ENCODE results near the gene RTP5.
A peak's percentile ranks its signal among the peaks of the same experiment; 100 is the strongest.
"Not testable (repeated sequence)": the region's sequence is repeated elsewhere in the genome, so short reads cannot be mapped to it uniquely, and the experiment has no call there.

Gene RTP5

GRCh38 chr2:241869087-241869961 lies at the start of gene RTP5:
Gene RTP5, plus strand, starts transcription at chr2:241869729. Its CDS starts 28 bp downstream, at chr2:241869757.
- Histone ChIP-seq H3K9ac (ENCODE audit: insufficient read length) (no peak within 1 kb of the TSS), H3K27ac (no peak within 1 kb of the TSS)
- no peak for TF ChIP-seq EZH2 (IDR thresholded peaks at IDR 0.05)
- TF ChIP-seq FOXP2 (optimal IDR thresholded peaks at IDR 0.05; ENCODE audit: control extremely low read depth, extremely low read length, insufficient read depth): no peak
- TF ChIP-seq POLR2AphosphoS5 (IDR thresholded peaks at IDR 0.05; ENCODE audit: borderline replicate concordance, low read depth, low read length): no peak

GRCh38 chr2:241819947-241820624 lies 49.4 kb upstream of the RTP5 start:
- H3K9me3 ChIP-seq (ENCODE audit: low read depth, low read length); H3K9ac ChIP-seq (ENCODE audit: insufficient read length); H3K27ac ChIP-seq; H3K4me3 ChIP-seq; DNase-seq (ENCODE audit: low read depth, low spot score); H3K36me3 ChIP-seq (ENCODE audit: insufficient read depth, low read length): not testable (repeated sequence)

More at GRCh38 chr2:241869087-241869961, at the start of gene RTP5:
- H3K9me3 ChIP-seq (ENCODE audit: low read depth, low read length): no peaks in the 10 kb centered on the region
- H3K4me3 ChIP-seq: no peak within 1 kb of the TSS
- no peaks in the 10 kb centered on the region for H3K36me3 ChIP-seq (ENCODE audit: insufficient read depth, low read length)
- DNase-seq (ENCODE audit: low read depth, low spot score): no peak

- H3K4me3 ChIP-seq: peak overlapping the region; percentile 26; the same call in 1 of the 2 replicates
- no peak for TF ChIP-seq POLR2AphosphoS5 (IDR thresholded peaks at IDR 0.05; ENCODE audit: borderline replicate concordance, low read depth, low read length)
- TF ChIP-seq EZH2 (IDR thresholded peaks at IDR 0.05): no peak
- TF ChIP-seq FOXP2 (optimal IDR thresholded peaks at IDR 0.05; ENCODE audit: control extremely low read depth, extremely low read length, insufficient read depth): no peak
- no peak for DNase-seq (ENCODE audit: low read depth, low spot score)
- H3K27ac ChIP-seq: no peak overlapping the region; the same call in 1 of the 2 replicates
- no peak overlapping the region for H3K9ac ChIP-seq (ENCODE audit: insufficient read length)
- no peaks in the 10 kb centered on the region for H3K36me3 ChIP-seq (ENCODE audit: insufficient read depth, low read length)
- H3K9me3 ChIP-seq (ENCODE audit: low read depth, low read length): no peaks in the 10 kb centered on the region
Observed at GRCh38 chr2:241820625-241821384, 48.7 kb upstream of the RTP5 start.

- peak overlapping the region; percentile 19 for H3K9ac ChIP-seq (ENCODE audit: insufficient read length)
- TF ChIP-seq EZH2 (IDR thresholded peaks at IDR 0.05) (no peak), POLR2AphosphoS5 (IDR thresholded peaks at IDR 0.05; ENCODE audit: borderline replicate concordance, low read depth, low read length) (no peak), FOXP2 (optimal IDR thresholded peaks at IDR 0.05; ENCODE audit: control extremely low read depth, extremely low read length, insufficient read depth) (no peak)
- H3K9me3 ChIP-seq (ENCODE audit: low read depth, low read length): no peaks in the 10 kb centered on the region
- H3K36me3 ChIP-seq (ENCODE audit: insufficient read depth, low read length): no peaks in the 10 kb centered on the region
- H3K4me3 ChIP-seq: peak overlapping the region; percentile 26; the same call in 1 of the 2 replicates
- DNase-seq (ENCODE audit: low read depth, low spot score): no peak
- peak overlapping the region; percentile 20 for H3K27ac ChIP-seq
Observed at GRCh38 chr2:241821460-241822263, 47.9 kb upstream of the RTP5 start.

GRCh38 chr2:241822264-241822623 lies 47.3 kb upstream of the RTP5 start:
- no peak for TF ChIP-seq EZH2 (IDR thresholded peaks at IDR 0.05)
- no peak for TF ChIP-seq POLR2AphosphoS5 (IDR thresholded peaks at IDR 0.05; ENCODE audit: borderline replicate concordance, low read depth, low read length)
- TF ChIP-seq FOXP2 (optimal IDR thresholded peaks at IDR 0.05; ENCODE audit: control extremely low read depth, extremely low read length, insufficient read depth): no peak
- H3K4me3 ChIP-seq: no peak overlapping the region
- no peak overlapping the region for H3K9ac ChIP-seq (ENCODE audit: insufficient read length)
- DNase-seq (ENCODE audit: low read depth, low spot score): no peak
- H3K9me3 ChIP-seq (ENCODE audit: low read depth, low read length): peaks cover 3% of the 10 kb centered on the region
- H3K36me3 ChIP-seq (ENCODE audit: insufficient read depth, low read length): no peaks in the 10 kb centered on the region
- no peak overlapping the region for H3K27ac ChIP-seq

GRCh38 chr2:241823531-241824437 lies 45.7 kb upstream of the RTP5 start:
- H3K27ac ChIP-seq; H3K9ac ChIP-seq (ENCODE audit: insufficient read length); H3K4me3 ChIP-seq; DNase-seq (ENCODE audit: low read depth, low spot score); H3K36me3 ChIP-seq (ENCODE audit: insufficient read depth, low read length); H3K9me3 ChIP-seq (ENCODE audit: low read depth, low read length): not testable (repeated sequence)

- no peak overlapping the region for H3K27ac ChIP-seq
- peaks cover 3% of the 10 kb centered on the region for H3K9me3 ChIP-seq (ENCODE audit: low read depth, low read length)
- no peak overlapping the region for H3K4me3 ChIP-seq
- no peaks in the 10 kb centered on the region for H3K36me3 ChIP-seq (ENCODE audit: insufficient read depth, low read length)
- H3K9ac ChIP-seq (ENCODE audit: insufficient read length): no peak overlapping the region
- DNase-seq (ENCODE audit: low read depth, low spot score): no peak
- TF ChIP-seq FOXP2 (optimal IDR thresholded peaks at IDR 0.05; ENCODE audit: control extremely low read depth, extremely low read length, insufficient read depth) (no peak), EZH2 (IDR thresholded peaks at IDR 0.05) (no peak), POLR2AphosphoS5 (IDR thresholded peaks at IDR 0.05; ENCODE audit: borderline replicate concordance, low read depth, low read length) (no peak)
Observed at GRCh38 chr2:241827394-241827793, 42.1 kb upstream of the RTP5 start.

Data from SK-N-MC (cell line).